Muscle of back (tissue), 11 donors: ENCODE measurements around the gene ANAPC1. TPM values are rescaled to one million over a fixed set of nuclear protein-coding genes. Genes with fewer than 3 reads are reported as not detected.
"Not testable (repeated sequence)": the region's sequence is repeated elsewhere in the genome, so short reads cannot be mapped to it uniquely, and the experiment has no call there.

ENCODE experiments used
- DNase-seq, 3 donors: peaks; one replicate each; pipeline versions ENCODE4 v3.0.0 to v3.0.0-alpha.2; 2013
- polyA plus RNA-seq, 10 donors: library from polyadenylated mRNA; unstranded; fragments of 120-200 nt; gene quantifications; one replicate each; pipeline ENCODE4 v1.2.1, GENCODE V29; 2013; ENCODE audit not compliant: insufficient read length in 10 of 10

The ANAPC1 gene
- polyA plus RNA-seq, 10 donors, result 13.6 to 23.6 (median 19.8) TPM

DNA sequence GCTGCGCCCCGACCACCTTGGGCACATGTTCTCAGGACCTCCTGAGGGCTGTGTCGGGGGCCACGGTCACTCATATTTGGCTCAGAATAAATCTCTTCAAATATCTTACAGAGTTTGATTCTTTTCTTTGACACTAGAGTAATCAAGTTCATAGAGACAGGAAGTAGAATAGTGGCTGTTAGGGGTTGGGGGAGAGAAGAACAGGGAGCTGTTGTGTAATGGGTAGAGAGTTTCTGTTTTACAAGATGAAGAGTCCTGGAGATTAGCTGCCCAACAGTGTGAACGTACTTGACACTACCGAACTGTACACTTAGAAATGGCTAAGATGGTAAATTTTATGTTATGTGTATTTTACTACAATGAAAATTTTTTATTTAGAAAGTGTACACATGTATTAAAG is 148.6 kb downstream of the ANAPC1 start:
- DNase-seq, result not testable (repeated sequence)

DNA sequence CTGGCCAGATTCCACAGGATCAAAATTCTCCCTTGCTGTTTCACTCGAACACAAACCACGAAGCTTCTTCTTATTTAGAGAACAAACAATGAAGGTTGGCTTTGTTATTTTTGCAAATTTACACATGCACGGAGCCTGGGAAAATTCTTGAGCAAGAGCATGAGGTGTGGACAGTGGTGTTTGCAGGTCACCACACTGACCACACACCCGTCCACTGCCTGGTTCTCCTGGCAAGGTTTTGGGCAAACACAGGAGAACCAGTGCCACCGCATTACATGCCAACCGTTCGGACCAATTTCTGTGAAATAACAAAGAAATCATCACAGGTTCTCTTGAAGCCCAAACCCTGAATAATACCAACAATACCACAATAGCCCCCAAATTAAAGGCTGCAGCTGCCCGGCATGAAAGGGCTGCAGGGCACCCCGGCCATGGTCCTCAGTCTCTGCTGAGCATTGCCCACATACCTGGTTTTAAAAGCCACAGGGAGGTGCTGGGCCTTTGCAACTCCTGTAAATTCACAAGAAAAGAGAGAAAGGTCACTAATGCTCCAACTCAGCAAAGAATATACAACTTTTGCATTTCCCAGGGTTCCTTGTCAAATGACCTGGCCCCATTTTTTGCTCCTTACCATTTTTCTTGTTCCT is 154.1 kb downstream of the ANAPC1 start:
- DNase-seq, result not testable (repeated sequence)

DNA sequence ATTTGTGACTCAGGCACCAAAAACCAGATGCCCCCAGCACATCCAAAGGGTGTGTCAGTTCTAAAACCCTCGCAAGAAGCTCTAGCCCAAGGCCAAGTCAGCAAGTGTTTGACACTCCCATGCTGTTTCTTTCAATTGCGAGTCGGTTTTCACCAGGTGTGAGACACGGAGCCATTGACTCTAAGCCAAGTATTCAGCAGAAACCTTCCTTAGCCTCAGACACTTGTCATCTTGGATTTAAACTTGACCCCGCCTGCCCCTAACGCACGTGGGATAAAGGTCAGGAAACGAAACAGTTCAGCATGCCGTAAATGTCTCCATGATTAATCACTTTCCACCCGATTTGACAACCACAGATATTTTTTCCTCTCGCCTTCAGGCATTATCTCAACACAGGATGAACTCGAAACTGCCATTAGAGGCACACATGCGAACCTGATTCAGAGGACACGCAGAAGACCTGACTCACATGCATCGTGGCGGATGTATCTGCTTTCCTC is 156.3 kb downstream of the ANAPC1 start:
- DNase-seq, result not testable (repeated sequence)

DNA sequence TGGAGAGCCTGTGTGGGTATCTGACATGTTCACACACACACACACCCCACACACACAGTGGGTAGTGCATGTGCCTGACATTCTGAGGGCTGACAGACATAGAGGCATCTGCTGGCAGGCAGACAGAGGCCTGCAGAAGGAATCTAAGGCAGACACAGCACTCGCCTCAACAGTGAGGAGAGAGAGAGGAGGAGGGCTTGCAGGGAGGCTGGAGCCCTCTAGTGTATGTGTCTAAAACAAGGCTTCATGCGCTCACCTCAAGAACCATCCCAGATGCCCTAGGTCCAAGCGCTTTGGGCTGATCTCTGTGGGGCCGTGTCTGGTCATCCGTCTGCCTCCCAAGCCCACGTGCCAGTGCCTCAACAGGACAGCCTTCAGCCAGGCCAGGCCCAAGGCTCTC is 158.3 kb downstream of the ANAPC1 start:
- not testable (repeated sequence) for DNase-seq

DNA sequence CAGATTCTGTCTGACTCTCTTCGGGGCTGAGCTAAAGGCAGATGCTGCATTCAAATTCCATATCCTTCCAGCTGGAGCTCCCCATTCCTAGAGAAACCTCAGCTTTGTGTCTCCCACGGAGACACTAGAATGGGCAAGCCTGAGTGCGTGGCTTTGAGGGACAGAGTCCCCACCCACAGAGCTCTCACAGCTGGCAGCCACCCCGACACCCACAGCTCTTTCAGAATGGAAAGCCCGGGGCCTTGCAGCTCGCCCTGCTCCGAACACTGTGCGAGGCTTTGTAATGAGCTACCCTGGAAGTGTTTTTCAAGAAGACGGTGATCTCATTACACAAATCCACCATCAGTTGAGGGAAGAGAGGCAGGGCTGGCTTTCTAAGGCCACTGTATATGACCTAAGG is 164.4 kb downstream of the ANAPC1 start:
- not testable (repeated sequence) for DNase-seq

Other genes with a start within 250 kb of the ANAPC1 start
- gene MERTK, start 14.4 kb upstream of the ANAPC1 start, polyA plus RNA-seq, result 1 to 10 TPM; 3.3 to 5.6 (median 4.4) TPM
- 10 to 100 TPM; 12.9 to 24.9 (median 18.0) TPM for gene TMEM87B, start 171.1 kb upstream of the ANAPC1 start, polyA plus RNA-seq